ACC112 (cell line): ENCODE measurements around the gene CCDC38.
"Not testable (repeated sequence)": the region's sequence is repeated elsewhere in the genome, so short reads cannot be mapped to it uniquely, and the experiment has no call there.

ENCODE experiments used
- H2AFZ ChIP-seq: fragments of 200-600 bp; sonication (generic); one replicate; pipeline ENCODE4 v1.6.0; 2017; ENCODE audit warnings: antibody characterized with exemption, low read length; ENCODE audit not compliant: unreplicated experiment
- H3K27ac ChIP-seq: fragments of 200-600 bp; sonication (generic); 2 replicates; pipeline ENCODE4 v1.5.1; 2014; ENCODE audit warnings: low read depth, mild to moderate bottlenecking, antibody characterized with exemption, low read length, moderate library complexity
- H3K27me3 ChIP-seq: fragments of 200-600 bp; sonication (generic); 2 replicates; pipeline ENCODE4 v1.6.1; 2014; ENCODE audit warnings: mild to moderate bottlenecking, antibody characterized with exemption, low read length, moderate library complexity, mixed read lengths; ENCODE audit not compliant: insufficient read depth
- H3K36me3 ChIP-seq: fragments of 200-600 bp; sonication (generic); 2 replicates; pipeline ENCODE4 v1.6.1; 2016; ENCODE audit warnings: mild to moderate bottlenecking, antibody characterized with exemption, low read length, moderate library complexity, mixed read lengths; ENCODE audit not compliant: insufficient read depth
- H3K4me1 ChIP-seq: fragments of 200-600 bp; sonication (generic); one replicate; pipeline ENCODE4 v1.6.1; 2016; ENCODE audit warnings: low read length, mixed read lengths; ENCODE audit not compliant: insufficient read depth, unreplicated experiment, control insufficient read depth
- H3K4me3 ChIP-seq: fragments of 200-600 bp; sonication (generic); 2 replicates; pipeline ENCODE4 v1.5.1; 2014; ENCODE audit warnings: mild to moderate bottlenecking, low read depth, low read length
- H3K79me2 ChIP-seq: fragments of 200-600 bp; sonication (generic); one replicate; pipeline ENCODE4 v1.6.0; 2016; ENCODE audit warnings: low read length; ENCODE audit not compliant: control insufficient read depth, unreplicated experiment, insufficient read depth

Gene CCDC38

DNA sequence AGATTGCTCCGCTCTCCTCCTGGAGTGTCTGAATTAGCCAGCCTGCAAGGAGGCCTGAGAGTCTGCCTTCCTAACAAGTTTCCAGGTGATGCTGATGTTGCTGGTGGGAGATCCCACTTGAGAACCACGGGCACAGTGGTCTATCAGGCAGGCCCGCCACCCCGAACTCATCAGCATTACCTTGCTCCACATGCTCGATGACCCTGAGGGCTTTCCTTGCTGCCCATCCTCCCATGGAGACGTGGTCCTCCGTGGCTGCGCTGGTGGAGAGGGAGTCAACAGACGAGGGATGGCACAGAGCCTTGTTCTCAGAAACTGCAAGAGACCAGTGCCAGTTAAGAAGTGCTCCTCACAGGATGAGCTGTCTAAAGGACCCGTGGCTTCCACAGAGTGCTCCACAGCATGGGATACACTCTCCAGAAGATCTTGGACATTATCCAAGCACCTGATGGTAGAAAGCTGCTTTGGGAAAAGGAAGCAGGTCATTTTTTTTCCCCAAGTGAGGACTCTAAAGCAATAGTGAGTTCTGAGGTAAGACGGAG, 35.4 kb upstream of the CCDC38 start:
- Histone ChIP-seq H3K4me3 (no peak overlapping the region), H3K4me1 (no peaks in the 10 kb centered on the region), H3K27me3 (no peaks in the 10 kb centered on the region), H3K79me2 (no peaks in the 10 kb centered on the region), H3K36me3 (no peaks in the 10 kb centered on the region), H3K27ac (no peak overlapping the region), H2AFZ (no peak overlapping the region)

- H3K79me2 ChIP-seq = no peaks in the 10 kb centered on the region
- no peaks in the 10 kb centered on the region for H3K4me1 ChIP-seq
- no peak overlapping the region for H3K4me3 ChIP-seq
- no peaks in the 10 kb centered on the region for H3K36me3 ChIP-seq
- H3K27ac ChIP-seq = no peak overlapping the region
- H2AFZ ChIP-seq = no peak overlapping the region
- no peaks in the 10 kb centered on the region for H3K27me3 ChIP-seq
These were observed 34.0 kb upstream of the CCDC38 start for GRCh38 chr12:95976416-95976832.

DNA sequence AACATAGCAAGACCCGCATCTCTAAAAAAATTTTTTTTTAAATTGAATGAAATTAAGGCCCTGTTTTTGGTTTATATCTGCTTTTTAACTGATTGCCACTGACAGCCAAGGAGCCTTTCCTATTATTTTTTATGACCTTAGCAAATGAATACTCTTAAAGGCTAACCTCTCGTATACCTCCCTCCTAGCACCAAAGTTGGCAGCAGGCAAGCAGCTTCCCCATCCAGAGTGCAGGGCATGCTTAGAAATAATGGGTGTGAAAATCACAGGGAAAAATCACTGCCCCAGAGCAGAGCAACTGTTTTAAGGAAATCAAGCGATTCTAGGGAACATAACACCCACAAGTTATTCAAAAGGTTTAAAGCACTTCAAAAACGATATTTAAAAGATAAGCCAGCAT, 33.1 kb upstream of the CCDC38 start:
- Histone ChIP-seq H3K4me1 (no peaks in the 10 kb centered on the region), H3K79me2 (no peaks in the 10 kb centered on the region), H3K27me3 (no peaks in the 10 kb centered on the region), H2AFZ (no peak overlapping the region), H3K27ac (no peak overlapping the region), H3K4me3 (no peak overlapping the region), H3K36me3 (no peaks in the 10 kb centered on the region)

DNA sequence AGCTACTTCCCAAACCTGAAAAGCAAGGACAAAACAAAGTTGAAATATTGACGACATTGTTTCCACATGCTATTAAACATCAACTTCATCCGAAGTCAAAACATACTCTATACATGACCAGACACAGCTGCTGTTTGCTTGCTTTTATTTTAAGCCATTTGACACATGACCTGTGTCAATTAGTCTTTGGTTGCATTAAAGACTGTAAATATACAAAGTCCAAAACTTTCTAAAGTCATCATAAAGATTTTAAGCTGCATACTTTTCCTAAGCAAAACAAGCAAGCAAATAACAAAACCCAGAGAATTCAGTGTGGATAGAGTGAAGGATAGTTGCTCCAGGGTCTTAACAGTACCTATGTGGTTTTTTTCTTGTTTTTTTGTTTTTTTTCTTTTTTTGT, 31.9 kb upstream of the CCDC38 start:
- no peaks in the 10 kb centered on the region for H3K36me3 ChIP-seq
- no peaks in the 10 kb centered on the region for H3K27me3 ChIP-seq
- H3K27ac ChIP-seq = no peak overlapping the region
- H2AFZ ChIP-seq = no peak overlapping the region
- no peaks in the 10 kb centered on the region for H3K4me1 ChIP-seq
- H3K4me3 ChIP-seq = no peak overlapping the region
- H3K79me2 ChIP-seq = no peaks in the 10 kb centered on the region

- Histone ChIP-seq H2AFZ (no peak overlapping the region), H3K4me3 (no peak overlapping the region), H3K27me3 (no peaks in the 10 kb centered on the region), H3K79me2 (no peaks in the 10 kb centered on the region), H3K4me1 (no peaks in the 10 kb centered on the region), H3K36me3 (no peaks in the 10 kb centered on the region), H3K27ac (no peak overlapping the region)
These were observed 30.5 kb upstream of the CCDC38 start for GRCh38 chr12:95972832-95973456.

DNA sequence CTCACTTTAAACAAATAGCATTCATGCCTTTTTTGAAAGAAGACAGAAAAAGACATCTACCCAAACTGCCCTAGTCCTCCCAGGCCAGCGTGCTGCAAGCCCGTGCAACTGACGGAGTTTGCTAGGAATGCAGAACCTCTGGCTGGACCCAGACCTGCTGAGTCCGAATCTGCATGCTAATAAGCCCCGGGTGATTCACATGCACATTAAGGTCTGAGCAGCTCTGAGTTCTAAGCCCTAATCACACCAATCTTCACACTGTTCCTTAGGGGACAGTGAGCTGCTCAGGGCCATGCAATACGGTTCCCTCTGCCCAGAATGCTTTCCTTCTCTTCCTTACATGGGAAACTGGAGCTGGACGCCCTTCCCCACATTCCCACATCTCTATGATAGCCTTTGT, 28.5 kb upstream of the CCDC38 start:
- no peak overlapping the region for H3K27ac ChIP-seq
- H3K79me2 ChIP-seq = no peaks in the 10 kb centered on the region
- no peaks in the 10 kb centered on the region for H3K27me3 ChIP-seq
- no peak overlapping the region for H2AFZ ChIP-seq
- no peak overlapping the region for H3K4me3 ChIP-seq
- H3K36me3 ChIP-seq = no peaks in the 10 kb centered on the region
- H3K4me1 ChIP-seq = no peaks in the 10 kb centered on the region

DNA sequence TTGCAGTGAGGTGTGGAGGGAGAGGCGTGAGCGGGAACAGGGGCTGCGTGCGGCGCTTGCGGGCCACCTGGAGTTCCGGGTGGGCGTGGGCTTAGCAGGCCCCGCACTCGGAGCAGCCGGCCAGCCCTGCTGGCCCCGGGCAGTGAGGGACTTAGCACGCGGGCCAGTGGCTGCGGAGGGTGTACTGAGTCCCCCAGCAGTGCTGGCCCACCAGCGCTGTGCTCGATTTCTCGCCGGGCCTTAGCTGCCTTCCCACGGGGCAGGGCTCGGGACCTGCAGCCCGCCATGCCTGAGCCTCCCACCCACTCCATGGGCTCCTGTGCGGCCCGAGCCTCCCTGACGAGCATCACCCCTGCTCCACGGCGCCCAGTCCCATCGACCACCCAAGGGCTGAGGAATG, 26.7 kb upstream of the CCDC38 start:
- H3K4me1 ChIP-seq, H3K79me2 ChIP-seq: not testable (repeated sequence)

GRCh38 chr12:95967301-95967700, 24.9 kb upstream of the CCDC38 start:
- Histone ChIP-seq H3K79me2 (no peaks in the 10 kb centered on the region), H2AFZ (no peak overlapping the region), H3K27me3 (no peaks in the 10 kb centered on the region), H3K36me3 (no peaks in the 10 kb centered on the region), H3K4me1 (no peaks in the 10 kb centered on the region), H3K27ac (no peak overlapping the region), H3K4me3 (no peak overlapping the region)

More for the DNA sequence above, 26.7 kb upstream of the CCDC38 start:
- not testable (repeated sequence) for H3K27me3 ChIP-seq, H2AFZ ChIP-seq, H3K27ac ChIP-seq, H3K36me3 ChIP-seq, H3K4me3 ChIP-seq

DNA sequence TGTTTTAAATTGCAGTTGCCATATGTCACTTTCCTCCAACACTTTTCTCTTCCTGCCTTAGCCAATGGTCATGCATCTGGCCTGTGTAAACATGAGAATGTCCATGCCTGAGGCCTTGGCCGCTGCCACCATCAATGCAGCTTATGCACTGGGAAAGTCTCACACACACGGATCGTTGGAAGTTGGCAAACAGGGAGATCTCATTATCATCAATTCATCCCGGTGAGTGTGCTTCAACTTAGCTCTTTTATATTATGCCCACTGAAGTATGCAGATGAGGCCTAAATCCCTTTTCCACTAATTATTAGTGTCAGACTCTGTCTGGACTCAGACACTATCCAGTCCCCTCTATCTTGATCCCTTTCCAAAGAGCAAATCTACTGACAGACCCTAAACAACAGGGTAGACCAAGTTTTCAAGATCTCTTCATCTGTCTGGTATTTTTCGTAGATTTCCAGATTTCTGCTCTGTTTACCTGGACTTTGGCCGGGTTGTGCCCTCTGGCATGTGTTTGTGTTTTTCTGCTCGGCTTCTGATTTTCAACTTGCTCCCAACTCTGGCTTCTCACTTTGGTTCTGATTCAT, 24.0 kb upstream of the CCDC38 start:
- Histone ChIP-seq H3K79me2 (no peaks in the 10 kb centered on the region), H3K27ac (no peak overlapping the region), H3K36me3 (no peaks in the 10 kb centered on the region), H3K27me3 (no peaks in the 10 kb centered on the region), H2AFZ (no peak overlapping the region), H3K4me3 (no peak overlapping the region), H3K4me1 (no peaks in the 10 kb centered on the region)

GRCh38 chr12:95963096-95963495, 20.7 kb upstream of the CCDC38 start:
- Histone ChIP-seq H3K27ac (no peak overlapping the region), H3K79me2 (no peaks in the 10 kb centered on the region), H3K4me1 (no peaks in the 10 kb centered on the region), H3K4me3 (no peak overlapping the region), H3K27me3 (no peaks in the 10 kb centered on the region), H2AFZ (no peak overlapping the region), H3K36me3 (no peaks in the 10 kb centered on the region)

GRCh38 chr12:95962222-95962621, 19.8 kb upstream of the CCDC38 start:
- no peak overlapping the region for H3K4me3 ChIP-seq
- H3K36me3 ChIP-seq = no peaks in the 10 kb centered on the region
- no peaks in the 10 kb centered on the region for H3K79me2 ChIP-seq
- H2AFZ ChIP-seq = no peak overlapping the region
- H3K27ac ChIP-seq = no peak overlapping the region
- no peaks in the 10 kb centered on the region for H3K27me3 ChIP-seq
- no peaks in the 10 kb centered on the region for H3K4me1 ChIP-seq
